Smooth muscle cell (in vitro differentiated cells): Measurements from ENCODE around the gene MYH15. TPM values are rescaled to one million over a fixed set of nuclear protein-coding genes. Genes with fewer than 3 reads are reported as not detected.

Experiments
- DNase-seq: peaks from one replicate; lab custom pipeline; 2025; ENCODE audit not compliant: unreplicated experiment; lab: John Stamatoyannopoulos, UW
- H2AFZ ChIP-seq: fragments of 200-600 bp; sonication (generic); 2 replicates; pipeline ENCODE4 v1.6.0; 2016; ENCODE audit warnings: antibody characterized with exemption, low read depth, mild to moderate bottlenecking
- H3F3A ChIP-seq: fragments of 200-600 bp; sonication (generic); 2 replicates; pipeline ENCODE4 v1.6.0; 2017; ENCODE audit warnings: antibody characterized with exemption, low read depth
- H3K27ac ChIP-seq: fragments of 200-600 bp; sonication (generic); 2 replicates; pipeline ENCODE4 v1.5.1; 2016; ENCODE audit warnings: low read depth, mild to moderate bottlenecking
- H3K27me3 ChIP-seq: fragments of 200-600 bp; sonication (generic); 2 replicates; pipeline ENCODE4 v1.6.1; 2016; ENCODE audit warnings: low read depth, mild to moderate bottlenecking
- H3K36me3 ChIP-seq: fragments of 200-600 bp; sonication (generic); 2 replicates; pipeline ENCODE4 v1.5.1; 2016; ENCODE audit warnings: low read depth
- H3K4me1 ChIP-seq: fragments of 200-600 bp; sonication (generic); 2 replicates; pipeline ENCODE4 v1.5.1; 2016; ENCODE audit warnings: low read depth
- H3K4me2 ChIP-seq: fragments of 200-600 bp; sonication (generic); 2 replicates; pipeline ENCODE4 v1.6.0; 2016; ENCODE audit warnings: mild to moderate bottlenecking
- H3K4me3 ChIP-seq: fragments of 200-600 bp; sonication (generic); 2 replicates; pipeline ENCODE4 v1.5.1; 2016; ENCODE audit warnings: mild to moderate bottlenecking
- H3K79me2 ChIP-seq: fragments of 200-600 bp; sonication (generic); 2 replicates; pipeline ENCODE4 v1.6.0; 2016; ENCODE audit warnings: low read depth, mild to moderate bottlenecking
- H3K9ac ChIP-seq: fragments of 200-600 bp; sonication (generic); 2 replicates; pipeline ENCODE4 v1.6.0; 2016; ENCODE audit warnings: low read depth
- H3K9me3 ChIP-seq: fragments of 200-600 bp; sonication (generic); replicated peaks from 2 replicates; pipeline ENCODE4 v1.5.1; 2016; ENCODE audit warnings: low read depth
- H4K20me1 ChIP-seq: fragments of 200-600 bp; sonication (generic); 2 replicates; pipeline ENCODE4 v1.6.0; 2016; ENCODE audit warnings: low read depth
- WGBS: methylation state at CpG from one replicate; pipeline ENCODE4 v1.1.7; 2016; ENCODE audit warnings: low lambda C conversion rate; 5-methylcytosine and 5-hydroxymethylcytosine counted together
- polyA plus RNA-seq: library from polyadenylated mRNA; unstranded; fragments of >200 nt; fragmentation: Nextera tagmentation; extraction: Ambion mirVana; gene quantifications from 2 replicates; pipeline ENCODE4 v1.2.1, GENCODE V29; 2016
- total RNA-seq: library from RNA; depleted of rRNA; stranded (reverse); fragments of >200 nt; gene quantifications from 2 replicates; pipeline ENCODE4 v1.2.3, GENCODE V29; 2014
- TF ChIP-seq, protein P1 (sequence below): fragments of 200-600 bp; sonication (generic); IDR thresholded peaks from 2 replicates; pipeline ENCODE4 v1.5.1; 2017; ENCODE audit warnings: borderline replicate concordance, mild to moderate bottlenecking, antibody characterized with exemption; ENCODE audit not compliant: insufficient read depth, poor library complexity, severe bottlenecking

The MYH15 gene
- total and polyA plus RNA-seq, 2 experiments from 2014 or later, result 0.18 TPM; not detected in 1

DNA sequence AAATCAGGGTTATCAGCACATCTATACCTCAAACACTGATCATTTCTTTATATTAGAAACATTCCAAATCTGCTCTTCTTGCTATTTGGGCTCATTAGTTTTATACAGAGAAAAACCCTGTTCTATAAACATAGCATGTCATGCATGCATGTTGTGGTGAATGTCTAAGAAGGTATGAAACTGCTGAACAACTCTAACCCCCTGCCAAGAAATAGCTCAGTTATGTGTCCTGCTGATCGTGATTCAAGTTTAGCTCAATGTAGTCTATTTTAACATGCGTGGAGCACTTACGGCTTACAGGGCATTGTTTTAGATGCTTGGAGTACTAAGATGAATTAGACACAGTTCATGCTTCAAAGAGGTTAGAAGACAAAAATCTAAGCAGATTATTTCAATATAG lies 35.8 kb downstream of the MYH15 start:
- Histone ChIP-seq H3K9ac (no peak overlapping the region), H3K27me3 (no peaks in the 10 kb centered on the region), H2AFZ (no peak overlapping the region), H3K79me2 (no peaks in the 10 kb centered on the region), H3K27ac (no peak overlapping the region), H4K20me1 (no peaks in the 10 kb centered on the region), H3K9me3 (no peaks in the 10 kb centered on the region), H3K4me3 (no peak overlapping the region), H3F3A (peaks cover 6% of the 10 kb centered on the region), H3K4me1 (peaks cover 17% of the 10 kb centered on the region), H3K36me3 (no peaks in the 10 kb centered on the region), H3K4me2 (no peak overlapping the region)
- 86% methylated on average over 3 of the region's 3 CpGs for whole genome bisulfite sequencing
- TF ChIP-seq, protein P1, sequence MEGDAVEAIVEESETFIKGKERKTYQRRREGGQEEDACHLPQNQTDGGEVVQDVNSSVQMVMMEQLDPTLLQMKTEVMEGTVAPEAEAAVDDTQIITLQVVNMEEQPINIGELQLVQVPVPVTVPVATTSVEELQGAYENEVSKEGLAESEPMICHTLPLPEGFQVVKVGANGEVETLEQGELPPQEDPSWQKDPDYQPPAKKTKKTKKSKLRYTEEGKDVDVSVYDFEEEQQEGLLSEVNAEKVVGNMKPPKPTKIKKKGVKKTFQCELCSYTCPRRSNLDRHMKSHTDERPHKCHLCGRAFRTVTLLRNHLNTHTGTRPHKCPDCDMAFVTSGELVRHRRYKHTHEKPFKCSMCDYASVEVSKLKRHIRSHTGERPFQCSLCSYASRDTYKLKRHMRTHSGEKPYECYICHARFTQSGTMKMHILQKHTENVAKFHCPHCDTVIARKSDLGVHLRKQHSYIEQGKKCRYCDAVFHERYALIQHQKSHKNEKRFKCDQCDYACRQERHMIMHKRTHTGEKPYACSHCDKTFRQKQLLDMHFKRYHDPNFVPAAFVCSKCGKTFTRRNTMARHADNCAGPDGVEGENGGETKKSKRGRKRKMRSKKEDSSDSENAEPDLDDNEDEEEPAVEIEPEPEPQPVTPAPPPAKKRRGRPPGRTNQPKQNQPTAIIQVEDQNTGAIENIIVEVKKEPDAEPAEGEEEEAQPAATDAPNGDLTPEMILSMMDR, result no peak
- no peak for DNase-seq

DNA sequence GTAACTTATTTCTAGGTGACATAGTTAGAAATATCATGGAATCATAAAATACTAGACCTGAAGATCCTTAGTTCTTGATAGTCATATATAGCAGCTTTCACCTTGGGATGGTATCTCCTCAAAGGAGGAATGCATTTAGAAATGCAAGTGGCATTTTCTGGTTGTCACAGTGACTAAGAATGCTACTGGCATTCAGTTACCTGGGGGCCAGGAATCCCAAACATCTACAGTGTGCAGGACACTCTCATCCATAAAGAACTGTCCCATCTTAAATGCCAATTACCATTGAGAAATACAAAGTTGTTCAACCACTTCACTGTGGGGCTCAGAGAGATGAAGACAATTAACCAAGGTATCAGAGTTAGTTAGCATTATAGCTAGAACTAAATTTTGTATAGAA lies 36.7 kb downstream of the MYH15 start:
- no peaks in the 10 kb centered on the region for H4K20me1 ChIP-seq
- peaks cover 17% of the 10 kb centered on the region for H3K4me1 ChIP-seq
- H3K9me3 ChIP-seq, result no peaks in the 10 kb centered on the region
- H2AFZ ChIP-seq, result no peak overlapping the region
- no peaks in the 10 kb centered on the region for H3K79me2 ChIP-seq
- H3K4me2 ChIP-seq, result no peak overlapping the region
- DNase-seq, result no peak
- no peak overlapping the region for H3K27ac ChIP-seq
- H3F3A ChIP-seq, result peaks cover 6% of the 10 kb centered on the region
- no peak overlapping the region for H3K4me3 ChIP-seq
- H3K36me3 ChIP-seq, result no peaks in the 10 kb centered on the region
- no peaks in the 10 kb centered on the region for H3K27me3 ChIP-seq
- H3K9ac ChIP-seq, result no peak overlapping the region
- TF ChIP-seq, protein P1, result no peak

DNA sequence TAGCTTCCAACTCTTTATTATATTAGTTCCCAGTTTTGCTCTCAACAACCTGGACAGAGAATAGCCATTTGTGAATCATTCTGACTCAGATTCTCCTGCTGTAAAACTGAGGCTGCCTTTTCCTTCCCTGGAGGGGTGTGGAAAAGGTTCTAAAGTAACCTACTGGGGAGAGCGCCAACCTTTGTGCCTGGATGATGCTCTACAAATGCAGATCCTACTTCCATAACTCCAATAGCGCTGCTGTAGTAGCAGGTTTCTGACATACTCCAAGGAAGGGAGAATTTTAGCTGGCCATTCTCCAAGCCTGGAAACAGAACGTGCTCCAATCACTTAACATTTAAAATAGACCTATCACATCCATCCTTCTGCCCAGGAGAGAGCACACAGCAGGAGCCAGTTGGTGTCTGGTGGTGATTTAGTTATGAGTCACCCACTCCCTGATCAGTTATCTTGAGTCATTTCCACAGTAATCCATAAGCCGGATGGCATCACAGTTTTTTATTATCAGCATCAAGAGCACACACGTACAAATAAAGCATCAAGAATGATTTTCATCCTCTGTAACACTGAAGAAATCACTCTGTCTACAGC lies 38.3 kb downstream of the MYH15 start:
- peak overlapping the region; percentile 61 for H3K4me2 ChIP-seq
- no peaks in the 10 kb centered on the region for H4K20me1 ChIP-seq
- H3K36me3 ChIP-seq, result no peaks in the 10 kb centered on the region
- H3K27ac ChIP-seq, result peak overlapping the region; percentile 74
- peak overlapping the region; percentile 14 for H2AFZ ChIP-seq
- peaks cover 17% of the 10 kb centered on the region for H3K4me1 ChIP-seq
- H3F3A ChIP-seq, result peaks cover 6% of the 10 kb centered on the region
- no peaks in the 10 kb centered on the region for H3K27me3 ChIP-seq
- 30% methylated on average over 5 of the region's 5 CpGs for WGBS
- peak overlapping the region; percentile 2 for H3K9ac ChIP-seq
- TF ChIP-seq, protein P1, result no peak
- no peaks in the 10 kb centered on the region for H3K9me3 ChIP-seq
- no peak overlapping the region for H3K4me3 ChIP-seq
- H3K79me2 ChIP-seq, result no peaks in the 10 kb centered on the region
- DNase-seq, result no peak

DNA sequence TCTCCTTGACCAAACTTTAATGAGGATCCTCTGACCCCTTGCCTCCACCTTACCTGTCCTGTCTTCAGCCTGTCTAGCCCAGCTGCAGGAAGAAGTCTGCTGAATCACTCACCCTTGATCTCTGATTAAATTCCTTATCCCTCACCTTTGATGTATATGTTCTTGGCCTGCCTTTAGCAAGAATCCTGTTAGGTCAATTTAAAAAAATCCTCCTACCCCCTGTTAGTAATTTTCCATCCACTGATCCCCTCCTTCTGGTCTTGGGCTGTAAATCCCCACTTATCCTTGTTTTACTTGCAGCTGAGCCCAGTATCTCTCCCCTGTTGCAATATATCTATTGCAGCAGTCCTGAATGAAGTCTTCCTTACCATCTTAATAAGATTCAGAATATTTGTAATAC lies 39.0 kb downstream of the MYH15 start:
- peak overlapping the region; percentile 61 for H3K4me2 ChIP-seq
- TF ChIP-seq, protein P1, result no peak
- no peak overlapping the region for H2AFZ ChIP-seq
- no peak overlapping the region for H3K4me3 ChIP-seq
- no peaks in the 10 kb centered on the region for H3K79me2 ChIP-seq
- no peaks in the 10 kb centered on the region for H3K27me3 ChIP-seq
- H3K9ac ChIP-seq, result peak overlapping the region; percentile 2
- H3K4me1 ChIP-seq, result peaks cover 17% of the 10 kb centered on the region
- H3K36me3 ChIP-seq, result no peaks in the 10 kb centered on the region
- H4K20me1 ChIP-seq, result no peaks in the 10 kb centered on the region
- DNase-seq, result no peak
- peak overlapping the region; percentile 74 for H3K27ac ChIP-seq
- H3F3A ChIP-seq, result peaks cover 6% of the 10 kb centered on the region
- no peaks in the 10 kb centered on the region for H3K9me3 ChIP-seq
